OCI-M2 (cell line): ENCODE results near the gene CCR8.

Source experiments
- DNase-seq: peaks from one replicate; lab custom pipeline; 2025; ENCODE audit not compliant: unreplicated experiment; lab: John Stamatoyannopoulos, UW

The CCR8 gene

GRCh38 chr3:39329493-39329892, at the start of gene CCR8:
TSS of gene CCR8 (plus strand) at chr3:39329709. CDS start at chr3:39332332, 2,623 bp downstream.
- DNase-seq: no peak

- no peak for DNase-seq
Measured at GRCh38 chr3:39279745-39280517, 49.6 kb upstream of the CCR8 start, which contains the start of gene CX3CR1. TSS of gene CX3CR1 (minus strand) at chr3:39280036. CDS start at chr3:39266509, 13,527 bp downstream.

GRCh38 chr3:39280571-39280970, 48.9 kb upstream of the CCR8 start:
- no peak for DNase-seq

- DNase-seq: no peak
Measured at GRCh38 chr3:39281533-39281932, 48.0 kb upstream of the CCR8 start.

- no peak for DNase-seq
Measured at GRCh38 chr3:39282057-39282456, 47.5 kb upstream of the CCR8 start.

GRCh38 chr3:39284457-39284881, 45.0 kb upstream of the CCR8 start:
- DNase-seq: no peak

- DNase-seq: no peak
Measured at GRCh38 chr3:39285332-39285731, 44.2 kb upstream of the CCR8 start.

- no peak for DNase-seq
Measured at GRCh38 chr3:39286771-39287170, 42.7 kb upstream of the CCR8 start.

GRCh38 chr3:39287216-39288164, 42.0 kb upstream of the CCR8 start:
- no peak for DNase-seq

- DNase-seq: peak; percentile 19
Measured at GRCh38 chr3:39288300-39288808, 41.2 kb upstream of the CCR8 start.

- DNase-seq: no peak
Measured at GRCh38 chr3:39289107-39289506, 40.4 kb upstream of the CCR8 start.

- DNase-seq: no peak
Measured at GRCh38 chr3:39290255-39290654, 39.3 kb upstream of the CCR8 start.

- peak; percentile 16 for DNase-seq
Measured at GRCh38 chr3:39291903-39292329, 37.6 kb upstream of the CCR8 start.

- no peak for DNase-seq
Measured at GRCh38 chr3:39292961-39293360, 36.5 kb upstream of the CCR8 start.

- DNase-seq: no peak
Measured at GRCh38 chr3:39294446-39295183, 34.9 kb upstream of the CCR8 start.

- no peak for DNase-seq
Measured at GRCh38 chr3:39295184-39295775, 34.2 kb upstream of the CCR8 start.

GRCh38 chr3:39296197-39297077, 33.1 kb upstream of the CCR8 start:
- DNase-seq: no peak

- no peak for DNase-seq
Measured at GRCh38 chr3:39299279-39299678, 30.2 kb upstream of the CCR8 start.

- no peak for DNase-seq
Measured at GRCh38 chr3:39302178-39302577, 27.3 kb upstream of the CCR8 start.
